Endothelial cell of umbilical vein (primary cell): ENCODE measurements around the gene HSP90AB1. TPM values are rescaled to one million over a fixed set of nuclear protein-coding genes. Genes with fewer than 3 reads are reported as not detected.

Experiments used
- BruUV-seq: library from RNA; stranded (reverse); fragments of 400-500 nt; replicated peaks from 2 replicates; lab custom pipeline; 2021; lab: Mats Ljungman, UMichigan
- CTCF ChIA-PET: fragments of 300-600, 350-600 bp; sonication (Branson Sonifier 250); formaldehyde crosslinking; loops from one replicate; lab custom pipeline; 2021; ENCODE audit warnings: antibody characterized with exemption, inconsistent platforms; lab: Charles Lee
- POLR2A ChIA-PET: fragments of 300-600, 350-600 bp; sonication (Branson Sonifier 250); formaldehyde crosslinking; loops from one replicate; lab custom pipeline; 2021; ENCODE audit warnings: antibody characterized with exemption, inconsistent platforms; lab: Charles Lee
- DNase-seq: peaks from one replicate; pipeline ENCODE4 v3.0.0-alpha.2; 2011; ENCODE audit warnings: low read depth, low spot score
- FAIRE-seq: peaks from 2 replicates; lab custom pipeline; 2011; peaks lifted over from hg19 to GRCh38; lab: Jason Lieb, UNC
- H2AFZ ChIP-seq: 2 replicates; pipeline ENCODE4 v1.6.0; 2012; ENCODE audit warnings: low read depth, low read length, control low read depth, inconsistent platforms
- H3K27ac ChIP-seq: 2 replicates; pipeline ENCODE4 v1.5.1; 2011; ENCODE audit warnings: low read depth, mild to moderate bottlenecking, control low read depth, low read length, moderate library complexity; ENCODE audit not compliant: insufficient read depth
- H3K27me3 ChIP-seq, 2 experiments: 2 replicates each; pipeline versions ENCODE4 v1.6.0 to v1.6.1; 2011; ENCODE audit warnings: low read length in 2 of 2, mixed read lengths in 1 of 2; ENCODE audit not compliant: control insufficient read depth in 2 of 2, insufficient read depth in 2 of 2
- H3K36me3 ChIP-seq, 2 experiments: 2 replicates in 1 of 2; 3 replicates in 1 of 2; pipeline ENCODE4 v1.5.1; 2011; ENCODE audit warnings: low read length in 2 of 2, mild to moderate bottlenecking in 1 of 2, moderate library complexity in 1 of 2; ENCODE audit not compliant: control insufficient read depth in 2 of 2, insufficient read depth in 2 of 2; ENCODE audit errors: extremely low read depth in 1 of 2
- H3K4me1 ChIP-seq: 3 replicates; pipeline ENCODE4 v1.5.1; 2011; ENCODE audit warnings: mild to moderate bottlenecking, low read length; ENCODE audit not compliant: control insufficient read depth, insufficient read depth; ENCODE audit errors: extremely low read depth
- H3K4me2 ChIP-seq: 2 replicates; pipeline ENCODE4 v1.6.1; 2011; ENCODE audit warnings: low read length, control low read depth, mixed read lengths; ENCODE audit not compliant: insufficient read depth
- H3K4me3 ChIP-seq, 3 experiments: fragments of 200-600 bp in 1 of 3; sonication (generic), shearing (Covaris generic) in 1 of 3; replicated peaks in 1 of 3; 2 replicates each; pipeline ENCODE4 v1.5.1; 2011 to 2016; ENCODE audit warnings: control low read depth in 3 of 3, low read length in 3 of 3, mild to moderate bottlenecking in 2 of 3, inconsistent platforms in 1 of 3, low read depth in 1 of 3, moderate library complexity in 1 of 3; ENCODE audit not compliant: insufficient read depth in 1 of 3
- H3K79me2 ChIP-seq: 2 replicates; pipeline ENCODE4 v1.6.0; 2012; ENCODE audit warnings: low read length, inconsistent platforms; ENCODE audit not compliant: control insufficient read depth, insufficient read depth
- H3K9ac ChIP-seq: replicated peaks from 2 replicates; pipeline ENCODE3; 2011; ENCODE audit warnings: low read length, control low read depth; ENCODE audit not compliant: insufficient read depth; ENCODE audit errors: extremely low read depth
- H3K9me1 ChIP-seq: replicated peaks from 3 replicates; pipeline ENCODE4 v1.6.0; 2011; ENCODE audit warnings: mild to moderate bottlenecking, low read length; ENCODE audit not compliant: control insufficient read depth, insufficient read depth; ENCODE audit errors: extremely low read depth
- H3K9me3 ChIP-seq: replicated peaks from 2 replicates; pipeline ENCODE4 v1.5.1; 2012; ENCODE audit warnings: low read length, inconsistent platforms; ENCODE audit not compliant: control insufficient read depth, insufficient read depth
- H4K20me1 ChIP-seq: replicated peaks from 2 replicates; pipeline ENCODE3; 2011; ENCODE audit warnings: mild to moderate bottlenecking, low read length; ENCODE audit not compliant: control insufficient read depth, insufficient read depth; ENCODE audit errors: extremely low read depth
- EZH2 ChIP-seq: IDR thresholded peaks from 2 replicates; pipeline ENCODE4 v1.6.1; 2012; ENCODE audit warnings: borderline replicate concordance, low read depth, mild to moderate bottlenecking, moderate library complexity, low read length, inconsistent platforms; ENCODE audit not compliant: severe bottlenecking
- FOS ChIP-seq: IDR thresholded peaks from 2 replicates; pipeline ENCODE4 v1.6.1; 2011; ENCODE audit warnings: mild to moderate bottlenecking, low read length, moderate library complexity, borderline replicate concordance; ENCODE audit not compliant: insufficient read depth
- JUN ChIP-seq: IDR thresholded peaks from 2 replicates; pipeline ENCODE4 v1.6.1; 2011; ENCODE audit warnings: borderline replicate concordance, low read depth; ENCODE audit not compliant: insufficient read length, insufficient read depth
- MAX ChIP-seq: IDR thresholded peaks from 2 replicates; pipeline ENCODE4 v1.6.1; 2011; ENCODE audit not compliant: insufficient read depth, insufficient read length
- MYC ChIP-seq: IDR thresholded peaks from one replicate; pipeline ENCODE4 v1.6.1; 2011; ENCODE audit warnings: mild to moderate bottlenecking, low read depth, low read length
- POLR2A ChIP-seq: IDR thresholded peaks from 2 replicates; pipeline ENCODE4 v1.6.1; 2012; ENCODE audit warnings: low read depth, mild to moderate bottlenecking, control low read depth, low read length
- POLR2AphosphoS5 ChIP-seq: IDR thresholded peaks from 2 replicates; pipeline ENCODE4 v1.6.1; 2012; ENCODE audit warnings: low read depth, mild to moderate bottlenecking, control low read depth, low read length, moderate library complexity; ENCODE audit not compliant: insufficient read depth
- dilution Hi-C: fragments of 300-500 bp; cut with MboI; formaldehyde crosslinking; loops from one replicate; pipeline ENCODE4 v1.15.0; 2019; ENCODE audit warnings: low sequenced_read_pairs; ENCODE audit not compliant: extremely low pct_ligation_motif_present
- intact Hi-C: fragments of 100-400 bp; cut with micrococcal nuclease; formaldehyde crosslinking; loops from one replicate; pipeline ENCODE4 v1.10.0; 2022
- polyA plus RNA-seq, 4 experiments: library from polyadenylated mRNA; depleted of rRNA in 3 of 4; stranded (reverse) in 3 of 4; unstranded in 1 of 4; fragments of >200 nt; gene quantifications; 2 replicates each; pipeline versions ENCODE4 v1.2.1 to v1.2.3, GENCODE V29; 2011 to 2012; ENCODE audit warnings: missing spikeins in 1 of 4
- total RNA-seq: library from RNA; stranded (reverse); gene quantifications from 2 replicates; pipeline ENCODE4 v1.2.3, GENCODE V29; 2021
- TF ChIP-seq, protein P1 (sequence below), 2 donors: IDR thresholded peaks; 1 replicate in 1 of 2; 2 replicates in 1 of 2; pipeline ENCODE4 v1.5.1; 2011; ENCODE audit warnings: low read length in 2 of 2, mild to moderate bottlenecking in 2 of 2, moderate library complexity in 2 of 2, control low read depth in 1 of 2, inconsistent platforms in 1 of 2, low read depth in 1 of 2; ENCODE audit not compliant: insufficient read depth in 1 of 2; ENCODE audit errors: extremely low read depth in 1 of 2

The HSP90AB1 gene
- total and polyA plus RNA-seq, 2 donors (not counting 3 experiments of a cell fraction or from before 2014, with no cell fraction given) = 824 to 1,201 TPM

DNA sequence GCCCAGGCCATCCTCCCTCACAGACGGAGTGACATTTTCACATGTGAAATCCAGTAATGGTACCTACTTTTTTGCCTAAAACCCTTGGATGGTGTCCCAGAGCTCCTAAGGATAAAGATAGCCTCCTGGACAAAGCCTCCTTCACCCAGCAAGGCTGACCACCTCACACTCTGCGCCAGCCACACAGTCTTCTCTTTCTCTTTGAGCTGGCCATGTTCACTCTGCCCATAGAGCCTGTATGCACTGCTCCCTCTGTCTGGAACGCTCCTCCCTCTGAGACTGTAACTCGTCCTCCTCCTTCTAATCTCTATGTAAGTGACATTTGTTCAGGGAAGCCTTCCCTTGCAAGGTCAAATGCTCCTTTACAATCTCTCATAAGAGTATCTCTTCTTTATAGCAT, 38.0 kb downstream of the HSP90AB1 start:
- DNase-seq = no peak
- POLR2A ChIA-PET = no interaction called here
- TF ChIP-seq POLR2AphosphoS5 = no peak
- TF ChIP-seq EZH2 = no peak
- TF ChIP-seq, protein P1, sequence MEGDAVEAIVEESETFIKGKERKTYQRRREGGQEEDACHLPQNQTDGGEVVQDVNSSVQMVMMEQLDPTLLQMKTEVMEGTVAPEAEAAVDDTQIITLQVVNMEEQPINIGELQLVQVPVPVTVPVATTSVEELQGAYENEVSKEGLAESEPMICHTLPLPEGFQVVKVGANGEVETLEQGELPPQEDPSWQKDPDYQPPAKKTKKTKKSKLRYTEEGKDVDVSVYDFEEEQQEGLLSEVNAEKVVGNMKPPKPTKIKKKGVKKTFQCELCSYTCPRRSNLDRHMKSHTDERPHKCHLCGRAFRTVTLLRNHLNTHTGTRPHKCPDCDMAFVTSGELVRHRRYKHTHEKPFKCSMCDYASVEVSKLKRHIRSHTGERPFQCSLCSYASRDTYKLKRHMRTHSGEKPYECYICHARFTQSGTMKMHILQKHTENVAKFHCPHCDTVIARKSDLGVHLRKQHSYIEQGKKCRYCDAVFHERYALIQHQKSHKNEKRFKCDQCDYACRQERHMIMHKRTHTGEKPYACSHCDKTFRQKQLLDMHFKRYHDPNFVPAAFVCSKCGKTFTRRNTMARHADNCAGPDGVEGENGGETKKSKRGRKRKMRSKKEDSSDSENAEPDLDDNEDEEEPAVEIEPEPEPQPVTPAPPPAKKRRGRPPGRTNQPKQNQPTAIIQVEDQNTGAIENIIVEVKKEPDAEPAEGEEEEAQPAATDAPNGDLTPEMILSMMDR (IDR thresholded peaks at IDR 0.05; ENCODE audit: extremely low read depth in 1 of 2, insufficient read depth in 1 of 2, low read depth in 1 of 2, low read length in 2 of 2) = no peak
- no peak for TF ChIP-seq FOS
- TF ChIP-seq MAX = no peak
- no peak for TF ChIP-seq MYC
- TF ChIP-seq JUN = no peak
- no peak for TF ChIP-seq POLR2A
- no TSS peak for BruUV-seq
- FAIRE-seq = no peak
- CTCF ChIA-PET = interaction anchor here (0.5 to 1.4 kb wide), 6 partner anchors 14 to 225 kb away, joined by 3 to 7 read pairs (median 4); partner anchors contain the start of gene AARS2
- Histone ChIP-seq H3K27ac (no peak overlapping the region), H3K27me3 (peaks cover 5 to 6% of the 10 kb centered on the region in 2 experiments), H3K4me1 (no peaks in the 10 kb centered on the region), H4K20me1 (no peaks in the 10 kb centered on the region), H3K4me2 (no peak overlapping the region), H3K9ac (no peak overlapping the region), H3K4me3 (no peak overlapping the region), H3K9me3 (no peaks in the 10 kb centered on the region), H3K36me3 (no peaks in the 10 kb centered on the region), H3K9me1 (no peaks in the 10 kb centered on the region), H3K79me2 (no peaks in the 10 kb centered on the region), H2AFZ (no peak overlapping the region)
- intact Hi-C loops (no loop called here), dilution Hi-C loops (no loop called here)
